Endothelial cell of umbilical vein (primary cell): ENCODE results near the gene OR2B6.

Source experiments
- CTCF ChIP-seq, 2 donors: IDR thresholded peaks; 1 replicate in 1 of 2; 2 replicates in 1 of 2; pipeline ENCODE4 v1.5.1; 2011; ENCODE audit warnings: low read length in 2 of 2, mild to moderate bottlenecking in 2 of 2, moderate library complexity in 2 of 2, control low read depth in 1 of 2, inconsistent platforms in 1 of 2, low read depth in 1 of 2; ENCODE audit not compliant: insufficient read depth in 1 of 2; ENCODE audit errors: extremely low read depth in 1 of 2
- POLR2A ChIP-seq: IDR thresholded peaks from 2 replicates; pipeline ENCODE4 v1.6.1; 2012; ENCODE audit warnings: low read depth, mild to moderate bottlenecking, control low read depth, low read length
- POLR2AphosphoS5 ChIP-seq: IDR thresholded peaks from 2 replicates; pipeline ENCODE4 v1.6.1; 2012; ENCODE audit warnings: low read depth, mild to moderate bottlenecking, control low read depth, low read length, moderate library complexity; ENCODE audit not compliant: insufficient read depth
- TF ChIP-seq, protein P1 (sequence below): IDR thresholded peaks from 2 replicates; pipeline ENCODE4 v1.6.1; 2011; ENCODE audit not compliant: insufficient read depth, insufficient read length

DNA sequence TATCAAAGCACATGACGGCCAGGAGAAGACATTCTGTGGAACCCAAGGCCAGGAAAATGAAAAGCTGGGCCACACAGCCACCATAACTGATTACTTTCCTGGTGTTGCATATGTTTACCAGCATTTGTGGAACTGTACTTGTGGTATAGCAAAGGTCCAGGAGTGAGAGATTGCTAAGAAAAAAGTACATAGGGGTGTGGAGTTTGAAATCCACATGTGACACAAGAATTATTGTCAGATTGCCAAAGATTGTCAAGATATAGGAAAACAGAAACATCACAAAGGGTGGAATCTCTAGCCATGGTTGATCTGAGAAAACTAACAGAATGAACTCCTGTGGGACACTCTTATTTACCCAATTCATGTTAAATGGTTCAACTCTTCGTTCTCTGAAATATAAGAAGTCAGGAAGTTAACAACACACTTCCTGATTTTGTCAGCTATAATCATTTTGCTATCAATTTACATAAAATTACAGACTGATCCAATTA lies 45.0 kb upstream of the OR2B6 start, which contains the start of gene OR2B2:
- no peak for TF ChIP-seq CTCF (IDR thresholded peaks at IDR 0.05; ENCODE audit: extremely low read depth in 1 of 2, insufficient read depth in 1 of 2, low read depth in 1 of 2, low read length in 2 of 2)
- no peak for TF ChIP-seq POLR2A
- TF ChIP-seq POLR2AphosphoS5: no peak
- TF ChIP-seq, protein P1, sequence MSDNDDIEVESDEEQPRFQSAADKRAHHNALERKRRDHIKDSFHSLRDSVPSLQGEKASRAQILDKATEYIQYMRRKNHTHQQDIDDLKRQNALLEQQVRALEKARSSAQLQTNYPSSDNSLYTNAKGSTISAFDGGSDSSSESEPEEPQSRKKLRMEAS: no peak
